IMR-90 (cell line): Measurements from ENCODE around the gene EEPD1. TPM values are rescaled to one million over a fixed set of nuclear protein-coding genes. Genes with fewer than 3 reads are reported as not detected.

ENCODE experiments used
- ATAC-seq: fragments of 200-7000 bp; cut with Tn5 transposase; 2 replicates; pipeline ENCODE4 v1.9.1; 2020; ENCODE audit warnings: low read depth, mild to moderate bottlenecking, moderate library complexity
- BruUV-seq: library from RNA; stranded (reverse); fragments of 400-500 nt; replicated peaks from 2 replicates; lab custom pipeline; 2021; lab: Mats Ljungman, UMichigan
- CTCF ChIA-PET: fragments of 300-600 bp; formaldehyde crosslinking; extraction: SDS; loops from one replicate; lab custom pipeline; 2021; ENCODE audit warnings: antibody characterized with exemption; lab: Yijun Ruan, JAX
- POLR2A ChIA-PET: fragments of 300-600 bp; sonication (Branson Sonifier 250); formaldehyde crosslinking; loops from one replicate; lab custom pipeline; 2022; ENCODE audit warnings: antibody characterized with exemption; ENCODE audit not compliant: unreplicated experiment; lab: Charles Lee
- DNase-seq: peaks from one replicate; pipeline ENCODE4 v3.0.0; 2013
- H2AFZ ChIP-seq: replicated peaks from 2 replicates; pipeline ENCODE3; 2013; ENCODE audit warnings: low read length, mild to moderate bottlenecking; ENCODE audit not compliant: poor library complexity
- H2AK5ac ChIP-seq: 2 replicates; pipeline ENCODE4 v1.6.1; 2013; ENCODE audit warnings: low read depth, low read length, inconsistent platforms
- H2AK9ac ChIP-seq: replicated peaks from 2 replicates; pipeline ENCODE3; 2013; ENCODE audit warnings: mild to moderate bottlenecking, low read depth, low read length, moderate library complexity; ENCODE audit not compliant: poor library complexity
- H2BK120ac ChIP-seq: 2 replicates; pipeline ENCODE4 v1.6.1; 2013; ENCODE audit warnings: low read depth, low read length, inconsistent platforms
- H2BK15ac ChIP-seq: 3 replicates; pipeline ENCODE4 v1.6.1; 2013; ENCODE audit warnings: low read depth, low read length, inconsistent platforms
- H2BK20ac ChIP-seq: 2 replicates; pipeline ENCODE4 v1.6.1; 2013; ENCODE audit warnings: low read depth, mild to moderate bottlenecking, inconsistent platforms, low read length, moderate library complexity
- H2BK5ac ChIP-seq: 2 replicates; pipeline ENCODE4 v1.6.1; 2013; ENCODE audit warnings: mild to moderate bottlenecking, low read depth, low read length, inconsistent platforms; ENCODE audit not compliant: poor library complexity, severe bottlenecking
- H3K14ac ChIP-seq: replicated peaks from 2 replicates; pipeline ENCODE4 v1.6.1; 2013; ENCODE audit warnings: low read depth, low read length, inconsistent platforms
- H3K18ac ChIP-seq: 2 replicates; pipeline ENCODE4 v1.6.1; 2013; ENCODE audit warnings: low read depth, low read length, control low read depth
- H3K23ac ChIP-seq: 2 replicates; pipeline ENCODE4 v1.6.1; 2013; ENCODE audit warnings: low read depth, low read length, inconsistent platforms
- H3K27ac ChIP-seq: 2 replicates; pipeline ENCODE4 v1.5.1; 2013; ENCODE audit warnings: mild to moderate bottlenecking, control low read depth, low read length; ENCODE audit not compliant: insufficient read depth
- H3K27me3 ChIP-seq: 2 replicates; pipeline ENCODE4 v1.6.1; 2013; ENCODE audit warnings: low read length; ENCODE audit not compliant: control insufficient read depth, insufficient read depth
- H3K36me3 ChIP-seq: 2 replicates; pipeline ENCODE4 v1.6.1; 2013; ENCODE audit warnings: low read length, mixed read lengths; ENCODE audit not compliant: control insufficient read depth, insufficient read depth
- H3K4ac ChIP-seq: 2 replicates; pipeline ENCODE4 v1.6.1; 2013; ENCODE audit warnings: low read depth, low read length, inconsistent platforms
- H3K4me1 ChIP-seq: 2 replicates; pipeline ENCODE4 v1.6.1; 2013; ENCODE audit warnings: low read length, mixed read lengths; ENCODE audit not compliant: control insufficient read depth, insufficient read depth
- H3K4me2 ChIP-seq: 2 replicates; pipeline ENCODE4 v1.6.1; 2013; ENCODE audit warnings: low read depth, mild to moderate bottlenecking, control low read depth, low read length, moderate library complexity
- H3K4me3 ChIP-seq: 2 replicates; pipeline ENCODE4 v1.5.1; 2013; ENCODE audit warnings: low read depth, mild to moderate bottlenecking, control low read depth, low read length, moderate library complexity; ENCODE audit not compliant: insufficient read depth
- H3K56ac ChIP-seq: 2 replicates; pipeline ENCODE4 v1.6.1; 2013; ENCODE audit warnings: low read length, inconsistent platforms; ENCODE audit not compliant: insufficient read depth; ENCODE audit errors: extremely low read depth
- H3K79me1 ChIP-seq, 2 experiments: 2 replicates each; pipeline ENCODE4 v1.6.1; 2013; ENCODE audit warnings: low read length in 2 of 2, inconsistent platforms in 1 of 2, low read depth in 1 of 2
- H3K9ac ChIP-seq: 2 replicates; pipeline ENCODE4 v1.6.1; 2013; ENCODE audit warnings: low read depth, low read length, control low read depth
- H3K9me1 ChIP-seq: 2 replicates; pipeline ENCODE4 v1.6.1; 2013; ENCODE audit warnings: low read length, inconsistent platforms; ENCODE audit not compliant: insufficient read depth
- H3K9me3 ChIP-seq: 2 replicates; pipeline ENCODE4 v1.6.1; 2013; ENCODE audit warnings: low read length; ENCODE audit not compliant: control insufficient read depth, insufficient read depth
- H4K20me1 ChIP-seq: 2 replicates; pipeline ENCODE4 v1.6.1; 2013; ENCODE audit warnings: low read length, inconsistent platforms; ENCODE audit not compliant: insufficient read depth
- H4K5ac ChIP-seq: 2 replicates; pipeline ENCODE4 v1.6.1; 2013; ENCODE audit warnings: mild to moderate bottlenecking, low read depth, low read length, control low read depth
- H4K8ac ChIP-seq, 2 experiments: 2 replicates each; pipeline ENCODE4 v1.6.1; 2013; ENCODE audit warnings: low read depth in 2 of 2, low read length in 2 of 2, control low read depth in 1 of 2, inconsistent platforms in 1 of 2
- H4K91ac ChIP-seq: 2 replicates; pipeline ENCODE4 v1.6.1; 2013; ENCODE audit warnings: low read depth, low read length, inconsistent platforms; ENCODE audit not compliant: insufficient read depth
- CHD1 ChIP-seq: IDR thresholded peaks from 2 replicates; pipeline ENCODE4 v1.6.1; 2012; ENCODE audit warnings: low read depth, low read length, improper control_type of control experiment
- ELK1 ChIP-seq: fragments of 150-350 bp; IDR thresholded peaks from 2 replicates; pipeline ENCODE4 v1.6.1; 2016; ENCODE audit warnings: low read depth, mild to moderate bottlenecking, low read length, moderate library complexity, borderline replicate concordance
- FOS ChIP-seq: fragments of 150-350 bp; IDR thresholded peaks from 2 replicates; pipeline ENCODE4 v1.6.1; 2016; ENCODE audit warnings: low read depth, low read length
- MAFK ChIP-seq: IDR thresholded peaks from 2 replicates; pipeline ENCODE4 v1.6.1; 2012; ENCODE audit warnings: low read depth, low read length, improper control_type of control experiment
- POLR2A ChIP-seq: IDR thresholded peaks from 2 replicates; pipeline ENCODE4 v1.6.1; 2012; ENCODE audit warnings: mild to moderate bottlenecking, low read depth, low read length
- RFX5 ChIP-seq: IDR thresholded peaks from 2 replicates; pipeline ENCODE4 v1.8.0; 2012; ENCODE audit warnings: low read depth, mild to moderate bottlenecking, low read length, moderate library complexity
- WGBS, 2 experiments: methylation state at CpG; one replicate each; pipeline versions ENCODE4 v1.1.5 to v1.1.7; 2013; ENCODE audit warnings: missing lambda C conversion rate in 2 of 2; ENCODE audit not compliant: insufficient read length in 1 of 2; ENCODE audit errors: extremely low coverage in 2 of 2; 5-methylcytosine and 5-hydroxymethylcytosine counted together
- dilution Hi-C: fragments of 300-500 bp; cut with HindIII; formaldehyde crosslinking; loops from one replicate; pipeline ENCODE4 v1.14.3; 2018; ENCODE audit warnings: low sequenced_read_pairs; ENCODE audit not compliant: unreplicated experiment
- in situ Hi-C: fragments of 300-500 bp; cut with MboI; formaldehyde crosslinking; loops from 3 replicates; pipeline ENCODE4 v1.14.3; 2019; ENCODE audit warnings: low sequenced_read_pairs, inconsistent platforms, mixed read lengths
- intact Hi-C: fragments of 100-400 bp; cut with micrococcal nuclease; formaldehyde crosslinking; loops from 2 replicates; pipeline ENCODE4 v1.10.0; 2022
- polyA plus RNA-seq, 3 experiments: library from polyadenylated mRNA; depleted of rRNA; stranded (reverse); fragments of >200 nt; gene quantifications; 2 replicates each; pipeline ENCODE4 v1.2.3, GENCODE V29; 2012; ENCODE audit warnings: low replicate concordance in 1 of 3
- total RNA-seq: library from RNA; depleted of rRNA; stranded (reverse); fragments of >200 nt; gene quantifications from 2 replicates; pipeline ENCODE4 v1.2.3, GENCODE V29; 2012

Gene EEPD1
- total and polyA plus RNA-seq, 2 of the 4 experiments (the other 2 are of a cell fraction) = 7.3 to 15.2 TPM

GRCh38 chr7:36157527-36158320 lies 4.7 kb downstream of the EEPD1 start:
- no peak overlapping the region for H4K5ac ChIP-seq
- WGBS, 2 experiments = no CpG with 5 or more reads among the region's 9 CpGs
- no peak overlapping the region; the same call in 1 of the 2 replicates for H3K4me2 ChIP-seq
- no peak overlapping the region for H2BK20ac ChIP-seq
- no peak overlapping the region for H2BK5ac ChIP-seq
- no peak overlapping the region for H4K8ac ChIP-seq
- peaks cover 27 to 71% of the 10 kb centered on the region in 2 experiments for H3K79me1 ChIP-seq
- no peak for TF ChIP-seq POLR2A
- TF ChIP-seq RFX5 = no peak
- TF ChIP-seq FOS = no peak
- no peak for TF ChIP-seq CHD1
- TF ChIP-seq MAFK = no peak
- no peak for TF ChIP-seq ELK1
- peak overlapping the region; percentile 60 for H3K14ac ChIP-seq
- in situ Hi-C loops = no loop called here
- H4K20me1 ChIP-seq = peaks cover 14% of the 10 kb centered on the region; the same call in 1 of the 2 replicates
- dilution Hi-C loops = no loop called here
- no peaks in the 10 kb centered on the region for H3K9me3 ChIP-seq
- no peaks in the 10 kb centered on the region for H3K27me3 ChIP-seq
- ATAC-seq (no peak), DNase-seq (no peak)
- H3K23ac ChIP-seq = peak overlapping the region; percentile 81
- H3K36me3 ChIP-seq = peaks cover 9% of the 10 kb centered on the region
- no peak overlapping the region for H3K18ac ChIP-seq
- H3K27ac ChIP-seq = no peak overlapping the region
- no peak overlapping the region for H3K4me3 ChIP-seq
- peaks cover 25% of the 10 kb centered on the region for H3K9me1 ChIP-seq
- H3K4ac ChIP-seq = no peak overlapping the region
- H2AK5ac ChIP-seq = peak overlapping the region; percentile 61; the same call in 1 of the 2 replicates
- H2AK9ac ChIP-seq = no peak overlapping the region
- H2BK15ac ChIP-seq = no peak overlapping the region
- no peak overlapping the region; the same call in 1 of the 2 replicates for H3K56ac ChIP-seq
- peaks cover 16% of the 10 kb centered on the region for H3K4me1 ChIP-seq
- no TSS peak for BruUV-seq
- ChIA-PET CTCF (interaction anchor here (1.2 kb wide), 1 partner anchor 134 kb away, joined by 3 read pairs; no protein-coding TSS in a partner anchor), POLR2A (no interaction called here)
- no peak overlapping the region for H2BK120ac ChIP-seq
- intact Hi-C loops = loop anchor here (5.0 to 10.0 kb wide), 3 partner anchors 35 to 173 kb away; no protein-coding TSS in a partner anchor
- no peak overlapping the region for H2AFZ ChIP-seq
- no peak overlapping the region for H3K9ac ChIP-seq
- no peak overlapping the region for H4K91ac ChIP-seq
